WTC11 (cell line): ENCODE results near the gene JAZF1. TPM values are rescaled to one million over a fixed set of nuclear protein-coding genes. Genes with fewer than 3 reads are reported as not detected.

Source experiments
- ATAC-seq: fragments of 200-7000 bp; cut with Tn5 transposase; 2 replicates; pipeline ENCODE4 v1.10.0; 2021; ENCODE audit warnings: mild to moderate bottlenecking, moderate library complexity
- CTCF ChIA-PET: fragments of 300-600 bp; sonication (Branson Sonifier 250); formaldehyde crosslinking; loops from one replicate; lab custom pipeline; 2021; ENCODE audit warnings: antibody characterized with exemption; lab: Charles Lee
- POLR2A ChIA-PET: fragments of 350-600 bp; sonication (Branson Sonifier 250); formaldehyde crosslinking; loops from one replicate; lab custom pipeline; 2021; ENCODE audit warnings: antibody characterized with exemption; lab: Charles Lee
- DNase-seq: peaks from one replicate; pipeline ENCODE4 v3.0.0; 2021; ENCODE audit warnings: low spot score
- H3K27ac Mint-ChIP-seq: 2 replicates; pipeline ENCODE4 v1.8.0; 2021; ENCODE audit warnings: mixed read lengths
- H3K27me3 Mint-ChIP-seq: 2 replicates; pipeline ENCODE4 v1.8.0; 2021; ENCODE audit warnings: low read depth, mild to moderate bottlenecking, moderate library complexity, mixed read lengths
- H3K36me3 Mint-ChIP-seq: 2 replicates; pipeline ENCODE4 v1.8.0; 2021; ENCODE audit warnings: mixed read lengths
- H3K4me1 Mint-ChIP-seq: 2 replicates; pipeline ENCODE4 v1.8.0; 2022; ENCODE audit warnings: mixed read lengths
- H3K4me3 Mint-ChIP-seq: 2 replicates; pipeline ENCODE4 v1.8.0; 2021; ENCODE audit warnings: mild to moderate bottlenecking, moderate library complexity, mixed read lengths
- H3K9me3 Mint-ChIP-seq: 2 replicates; pipeline ENCODE4 v1.8.0; 2021; ENCODE audit warnings: mixed read lengths
- ARID4B ChIP-seq: sonication (generic); formaldehyde crosslinking; IDR thresholded peaks from 2 replicates; pipeline ENCODE4 v1.8.0; 2023; ENCODE audit warnings: missing genetic modification reagents, mild to moderate bottlenecking, borderline replicate concordance
- ATF1 ChIP-seq: sonication (generic); formaldehyde crosslinking; IDR thresholded peaks from 2 replicates; pipeline ENCODE4 v1.8.1; 2023; ENCODE audit warnings: mild to moderate bottlenecking, moderate library complexity, missing genetic modification reagents
- CDX4 ChIP-seq: fragments of 250-450 bp; sonication (Bioruptor Pico); IDR thresholded peaks from 2 replicates; pipeline ENCODE4 v1.9.0; 2021; ENCODE audit warnings: moderate library complexity, mild to moderate bottlenecking, inconsistent platforms, borderline replicate concordance
- CREB1 ChIP-seq: sonication (generic); formaldehyde crosslinking; IDR thresholded peaks from 2 replicates; pipeline ENCODE4 v1.8.0; 2023; ENCODE audit warnings: mild to moderate bottlenecking, missing genetic modification reagents
- ELF4 ChIP-seq: sonication (generic); formaldehyde crosslinking; IDR thresholded peaks from 2 replicates; pipeline ENCODE4 v1.8.1; 2022; ENCODE audit warnings: low read depth, mild to moderate bottlenecking, moderate library complexity, missing genetic modification reagents
- ETV6 ChIP-seq: sonication (generic); formaldehyde crosslinking; IDR thresholded peaks from 2 replicates; pipeline ENCODE4 v1.8.1; 2022; ENCODE audit warnings: mild to moderate bottlenecking, missing genetic modification reagents
- FOXJ3 ChIP-seq: sonication (generic); formaldehyde crosslinking; IDR thresholded peaks from 2 replicates; pipeline ENCODE4 v1.9.0; 2021; ENCODE audit warnings: missing genetic modification reagents, mild to moderate bottlenecking, borderline replicate concordance
- GABPB1 ChIP-seq: sonication (generic); formaldehyde crosslinking; IDR thresholded peaks from 2 replicates; pipeline ENCODE4 v1.8.1; 2023; ENCODE audit warnings: mild to moderate bottlenecking, missing genetic modification reagents
- HMGXB4 ChIP-seq: sonication (generic); formaldehyde crosslinking; IDR thresholded peaks from 2 replicates; pipeline ENCODE4 v1.8.1; 2023; ENCODE audit warnings: mild to moderate bottlenecking, moderate library complexity, missing genetic modification reagents
- IRF2 ChIP-seq: sonication (generic); formaldehyde crosslinking; IDR thresholded peaks from 2 replicates; pipeline ENCODE4 v1.8.0; 2022; ENCODE audit warnings: low read depth, missing genetic modification reagents, borderline replicate concordance
- MLX ChIP-seq: sonication (generic); formaldehyde crosslinking; IDR thresholded peaks from 2 replicates; pipeline ENCODE4 v1.8.1; 2023; ENCODE audit warnings: mild to moderate bottlenecking, missing genetic modification reagents, moderate library complexity
- MYBL2 ChIP-seq: sonication (generic); formaldehyde crosslinking; IDR thresholded peaks from 2 replicates; pipeline ENCODE4 v1.8.1; 2023; ENCODE audit warnings: mild to moderate bottlenecking, moderate library complexity, missing genetic modification reagents
- NFATC4 ChIP-seq: fragments of 250-450 bp; sonication (Bioruptor Pico); IDR thresholded peaks from 2 replicates; pipeline ENCODE4 v1.9.0; 2021; ENCODE audit warnings: mild to moderate bottlenecking
- NFE2L1 ChIP-seq: sonication (generic); formaldehyde crosslinking; IDR thresholded peaks from 2 replicates; pipeline ENCODE4 v1.8.1; 2023; ENCODE audit warnings: missing genetic modification reagents
- NR2C2 ChIP-seq: sonication (generic); formaldehyde crosslinking; IDR thresholded peaks from 2 replicates; pipeline ENCODE4 v1.8.0; 2022; ENCODE audit warnings: mild to moderate bottlenecking, missing genetic modification reagents
- PREB ChIP-seq: sonication (generic); formaldehyde crosslinking; IDR thresholded peaks from 2 replicates; pipeline ENCODE4 v1.8.1; 2022; ENCODE audit warnings: mild to moderate bottlenecking, missing genetic modification reagents, moderate library complexity, borderline replicate concordance
- PRRX2 ChIP-seq: fragments of 250-450 bp; sonication (Bioruptor Pico); IDR thresholded peaks from 2 replicates; pipeline ENCODE4 v1.8.0; 2021; ENCODE audit warnings: mild to moderate bottlenecking
- TEAD4 ChIP-seq: sonication (generic); formaldehyde crosslinking; IDR thresholded peaks from 2 replicates; pipeline ENCODE4 v1.8.0; 2022; ENCODE audit warnings: mild to moderate bottlenecking, missing genetic modification reagents
- ZNF138 ChIP-seq: sonication (generic); formaldehyde crosslinking; conservative IDR thresholded peaks from 2 replicates; pipeline ENCODE4 v1.8.1; 2022; ENCODE audit warnings: mild to moderate bottlenecking, moderate library complexity, missing genetic modification reagents
- ZNF532 ChIP-seq: fragments of 250-450 bp; sonication (Bioruptor Pico); IDR thresholded peaks from 2 replicates; pipeline ENCODE4 v1.9.0; 2021; ENCODE audit warnings: mild to moderate bottlenecking, borderline replicate concordance
- total RNA-seq: library from RNA; stranded (reverse); gene quantifications from 3 replicates; pipeline ENCODE4 v1.2.3, GENCODE V29; 2021

The JAZF1 gene
- total RNA-seq, 1 experiment from 2014 or later: 19.0 TPM

- no peaks in the 10 kb centered on the region for H3K27me3 Mint-ChIP-seq
- TF ChIP-seq MLX (CRISPR knock-in tag) (no peak), ATF1 (CRISPR knock-in tag) (no peak), ZNF138 (no peak), ELF4 (CRISPR knock-in tag) (no peak)
- TF ChIP-seq, all 79 proteins: peak for 0
- Mint-ChIP-seq H3K4me1 (peaks cover 13% of the 10 kb centered on the region), H3K27ac (no peak overlapping the region), H3K9me3 (no peaks in the 10 kb centered on the region), H3K36me3 (no peaks in the 10 kb centered on the region), H3K4me3 (no peak overlapping the region)
- DNase-seq (no peak), ATAC-seq (peak; percentile 55)
- CTCF ChIA-PET: no interaction called here
- POLR2A ChIA-PET: no interaction called here
These were observed 316.7 kb downstream of the JAZF1 start for GRCh38 chr7:27863880-27864279.

GRCh38 chr7:27861747-27862146 lies 318.8 kb downstream of the JAZF1 start:
- Mint-ChIP-seq H3K4me1 (0 out of 2 replicates have a peak, but pooled peaks cover 6% of the 10 kb centered on the region), H3K4me3 (no peak overlapping the region), H3K36me3 (peaks cover 2% of the 10 kb centered on the region; the same call in 1 of the 2 replicates), H3K27ac (no peak overlapping the region; the same call in 1 of the 2 replicates), H3K9me3 (no peaks in the 10 kb centered on the region), H3K27me3 (no peaks in the 10 kb centered on the region)
- ATAC-seq (no peak), DNase-seq (no peak)
- CTCF ChIA-PET: interaction anchor here (1.2 kb wide), 1 partner anchor 13 kb away, joined by 4 read pairs; no protein-coding TSS in a partner anchor
- POLR2A ChIA-PET: no interaction called here
- no peak for TF ChIP-seq MYBL2 (CRISPR knock-in tag)
- no peak for TF ChIP-seq PRRX2 (CRISPR knock-in tag)
- TF ChIP-seq NR2C2: no peak
- TF ChIP-seq TEAD4 (CRISPR knock-in tag): no peak
- TF ChIP-seq FOXJ3: no peak
- TF ChIP-seq ZNF532 (CRISPR knock-in tag): no peak

GRCh38 chr7:27860800-27861199 lies 319.8 kb downstream of the JAZF1 start:
- ChIA-PET POLR2A (interaction anchor here (0.6 kb wide), 1 partner anchor 235 kb away, joined by 3 read pairs; no protein-coding TSS in a partner anchor), CTCF (interaction anchor here (0.6 kb wide), 1 partner anchor 159 kb away, joined by 3 read pairs; no protein-coding TSS in a partner anchor)
- H3K4me3 Mint-ChIP-seq: no peak overlapping the region
- no peak for DNase-seq
- no peak overlapping the region for H3K27ac Mint-ChIP-seq
- peaks cover 10% of the 10 kb centered on the region for H3K36me3 Mint-ChIP-seq
- ATAC-seq: no peak
- no peaks in the 10 kb centered on the region for H3K27me3 Mint-ChIP-seq
- H3K4me1 Mint-ChIP-seq: 0 out of 2 replicates have a peak, but pooled peaks cover 6% of the 10 kb centered on the region
- H3K9me3 Mint-ChIP-seq: peaks cover 5% of the 10 kb centered on the region
- no peak for TF ChIP-seq CDX4 (CRISPR knock-in tag)
- TF ChIP-seq PREB (CRISPR knock-in tag): no peak
- TF ChIP-seq PRRX2 (CRISPR knock-in tag): no peak
- no peak for TF ChIP-seq ETV6
- TF ChIP-seq IRF2 (CRISPR knock-in tag): no peak
- no peak for TF ChIP-seq CREB1 (CRISPR knock-in tag)
- TF ChIP-seq ARID4B (CRISPR knock-in tag): no peak
- TF ChIP-seq NFE2L1 (CRISPR knock-in tag): no peak
- no peak for TF ChIP-seq HMGXB4 (CRISPR knock-in tag)
- TF ChIP-seq NFATC4: no peak
- TF ChIP-seq GABPB1 (CRISPR knock-in tag): no peak
